HEK293 (cell line): ENCODE measurements around the gene TMEM37.

Source experiments
- CTCF ChIA-PET: fragments of 350-600 bp; formaldehyde crosslinking; extraction: SDS; loops from one replicate; lab custom pipeline; 2021; ENCODE audit warnings: antibody characterized with exemption; lab: Yijun Ruan, JAX
- POLR2A ChIA-PET: fragments of 300-600 bp; formaldehyde crosslinking; extraction: SDS; loops from one replicate; lab custom pipeline; 2020; ENCODE audit warnings: antibody characterized with exemption, inconsistent platforms; lab: Yijun Ruan, JAX
- H3K27ac ChIP-seq: fragments of 200-500 bp; sonication (Bioruptor generic); 2 replicates; pipeline ENCODE4 v1.5.1; 2014; ENCODE audit warnings: low read depth, low read length, control low read depth, inconsistent platforms; ENCODE audit errors: extremely low read depth
- H3K36me3 ChIP-seq, 2 experiments: fragments of 200-500 bp in 1 of 2; sonication (Bioruptor generic) in 1 of 2; 1 replicate in 1 of 2; 2 replicates in 1 of 2; pipeline ENCODE4 v1.5.1; 2014 to 2017; ENCODE audit warnings: inconsistent platforms in 2 of 2, low read length in 2 of 2; ENCODE audit not compliant: control insufficient read depth in 2 of 2, insufficient read depth in 1 of 2
- H3K4me1 ChIP-seq: fragments of 200-500 bp; sonication (Bioruptor generic); 2 replicates; pipeline ENCODE4 v1.5.1; 2014; ENCODE audit warnings: mild to moderate bottlenecking, low read length, inconsistent platforms; ENCODE audit not compliant: control insufficient read depth, insufficient read depth
- H3K4me3 ChIP-seq: 2 replicates; pipeline ENCODE4 v1.5.1; 2011; ENCODE audit warnings: low read depth, mild to moderate bottlenecking, control low read depth, low read length, moderate library complexity
- H3K9me3 ChIP-seq: fragments of 200-500 bp; sonication (Bioruptor generic); 2 replicates; pipeline ENCODE4 v1.5.1; 2014; ENCODE audit warnings: low read depth, low read length, inconsistent platforms; ENCODE audit not compliant: control insufficient read depth, insufficient read depth
- ATF2 ChIP-seq: fragments of 450-650 bp; formaldehyde crosslinking; IDR thresholded peaks from 2 replicates; pipeline ENCODE4 v1.5.1; 2016; ENCODE audit warnings: missing biosample characterization, missing genetic modification characterization, low read depth
- FEZF1 ChIP-seq: fragments of 450-650 bp; formaldehyde crosslinking; IDR thresholded peaks from 2 replicates; pipeline ENCODE4 v1.5.1; 2016; ENCODE audit warnings: missing biosample characterization, missing genetic modification characterization
- GFI1B ChIP-seq: fragments of 450-650 bp; formaldehyde crosslinking; IDR thresholded peaks from 2 replicates; pipeline ENCODE4 v1.5.1; 2016; ENCODE audit warnings: missing biosample characterization, missing genetic modification characterization
- REST ChIP-seq: fragments of 450-650 bp; formaldehyde crosslinking; IDR thresholded peaks from 2 replicates; pipeline ENCODE4 v1.5.1; 2016; ENCODE audit warnings: missing biosample characterization, missing genetic modification characterization
- SP3 ChIP-seq: fragments of 450-650 bp; formaldehyde crosslinking; IDR thresholded peaks from 2 replicates; pipeline ENCODE4 v1.5.1; 2016; ENCODE audit warnings: missing biosample characterization, missing genetic modification characterization
- ZBTB8A ChIP-seq: fragments of 450-650 bp; formaldehyde crosslinking; IDR thresholded peaks from 2 replicates; pipeline ENCODE4 v1.5.1; 2016; ENCODE audit warnings: missing biosample characterization, missing genetic modification characterization
- ZNF19 ChIP-seq: fragments of 450-650 bp; formaldehyde crosslinking; IDR thresholded peaks from 2 replicates; pipeline ENCODE4; 2016; ENCODE audit warnings: missing biosample characterization, missing genetic modification characterization, low read depth
- ZNF248 ChIP-seq: fragments of 450-650 bp; formaldehyde crosslinking; IDR thresholded peaks from 2 replicates; pipeline ENCODE4 v1.5.1; 2017; ENCODE audit warnings: missing biosample characterization, missing genetic modification characterization
- ZNF311 ChIP-seq: fragments of 450-650 bp; formaldehyde crosslinking; IDR thresholded peaks from 2 replicates; pipeline ENCODE4 v1.5.1; 2017; ENCODE audit warnings: missing biosample characterization, missing genetic modification characterization, borderline replicate concordance
- ZNF341 ChIP-seq: fragments of 450-650 bp; formaldehyde crosslinking; IDR thresholded peaks from 2 replicates; pipeline ENCODE4; 2016; ENCODE audit warnings: low read depth, missing biosample characterization, missing genetic modification characterization
- ZNF350 ChIP-seq: fragments of 450-650 bp; formaldehyde crosslinking; IDR thresholded peaks from 2 replicates; pipeline ENCODE4 v1.5.0; 2017; ENCODE audit warnings: missing biosample characterization, mild to moderate bottlenecking, missing genetic modification characterization
- ZNF394 ChIP-seq: fragments of 450-650 bp; formaldehyde crosslinking; IDR thresholded peaks from 2 replicates; pipeline ENCODE4 v1.5.1; 2016; ENCODE audit warnings: missing biosample characterization, missing genetic modification characterization, mild to moderate bottlenecking, moderate library complexity, borderline replicate concordance
- ZNF423 ChIP-seq: fragments of 450-650 bp; formaldehyde crosslinking; IDR thresholded peaks from 2 replicates; pipeline ENCODE4 v1.5.1; 2016; ENCODE audit warnings: missing biosample characterization, missing genetic modification characterization
- ZNF514 ChIP-seq: fragments of 450-650 bp; formaldehyde crosslinking; IDR thresholded peaks from 2 replicates; pipeline ENCODE4 v1.5.1; 2016; ENCODE audit warnings: missing biosample characterization, missing genetic modification characterization
- ZNF521 ChIP-seq: fragments of 450-650 bp; formaldehyde crosslinking; IDR thresholded peaks from 2 replicates; pipeline ENCODE4 v1.5.1; 2017; ENCODE audit warnings: missing biosample characterization, mild to moderate bottlenecking, missing genetic modification characterization
- ZNF558 ChIP-seq: fragments of 450-650 bp; formaldehyde crosslinking; IDR thresholded peaks from 2 replicates; pipeline ENCODE4 v1.5.1; 2016; ENCODE audit warnings: missing biosample characterization, missing genetic modification characterization
- ZNF610 ChIP-seq: fragments of 450-650 bp; formaldehyde crosslinking; IDR thresholded peaks from 2 replicates; pipeline ENCODE4 v1.5.1; 2016; ENCODE audit warnings: missing biosample characterization, missing genetic modification characterization, borderline replicate concordance

TMEM37 gene

GRCh38 chr2:119448427-119449141, 16.9 kb downstream of the TMEM37 start:
- Histone ChIP-seq H3K9me3 (no peaks in the 10 kb centered on the region), H3K4me1 (no peaks in the 10 kb centered on the region)
- TF ChIP-seq ZNF423 (no peak), ZNF394 (tag by site-specific recombination) (no peak), ZNF514 (tag by site-specific recombination) (no peak), ZNF248 (no peak), FEZF1 (tag by site-specific recombination) (no peak)
- TF ChIP-seq, all 188 proteins: peak for 0
- no peak overlapping the region for H3K27ac ChIP-seq
- POLR2A ChIA-PET = no interaction called here
- CTCF ChIA-PET = interaction anchor here (0.7 kb wide), 1 partner anchor 39 kb away, joined by 3 read pairs; no protein-coding TSS in a partner anchor
- H3K36me3 ChIP-seq = no peaks in the 10 kb centered on the region
- no peak overlapping the region for H3K4me3 ChIP-seq

- Histone ChIP-seq H3K4me1 (no peaks in the 10 kb centered on the region), H3K36me3 (no peaks in the 10 kb centered on the region), H3K4me3 (no peak overlapping the region), H3K27ac (no peak overlapping the region), H3K9me3 (no peaks in the 10 kb centered on the region)
- ChIA-PET POLR2A (no interaction called here), CTCF (no interaction called here)
- TF ChIP-seq ZBTB8A (tag by site-specific recombination) (no peak), ZNF558 (tag by site-specific recombination) (no peak), GFI1B (tag by site-specific recombination) (no peak), SP3 (tag by site-specific recombination) (no peak), ATF2 (no peak), ZNF350 (tag by site-specific recombination) (no peak), ZNF521 (tag by site-specific recombination) (no peak), ZNF19 (tag by site-specific recombination) (no peak), ZNF341 (tag by site-specific recombination) (no peak), ZNF610 (tag by site-specific recombination) (no peak), REST (tag by site-specific recombination) (no peak), ZNF311 (no peak)
- TF ChIP-seq, all 188 proteins: peak for 0
These were observed 17.9 kb downstream of the TMEM37 start for GRCh38 chr2:119449521-119449920.
